ENCODE measurements around the gene CGB7. TPM values are rescaled to one million over a fixed set of nuclear protein-coding genes. Genes with fewer than 3 reads are reported as not detected.
A peak's percentile ranks its signal among the peaks of the same experiment; 100 is the strongest.

The CGB7 gene
- total and polyA plus RNA-seq, 9 of the 15 experiments (the other 6 are each of a cell fraction or from before 2014, with no cell fraction given): not detected

- no peak for TF ChIP-seq ATF1 (CRISPR knock-in tag; IDR thresholded peaks at IDR 0.05)
- peak; percentile 55; the same call in 1 of the 2 replicates for TF ChIP-seq ATF1 (tag; IDR thresholded peaks at IDR 0.05)
- no peak for TF ChIP-seq ZNF274 (IDR thresholded peaks at IDR 0.05; ENCODE audit: borderline replicate concordance, low read depth, low read length)
- TF ChIP-seq ZNF584 (CRISPR knock-in tag; IDR thresholded peaks at IDR 0.05; ENCODE audit: low read depth): no peak
- TF ChIP-seq, protein P1, sequence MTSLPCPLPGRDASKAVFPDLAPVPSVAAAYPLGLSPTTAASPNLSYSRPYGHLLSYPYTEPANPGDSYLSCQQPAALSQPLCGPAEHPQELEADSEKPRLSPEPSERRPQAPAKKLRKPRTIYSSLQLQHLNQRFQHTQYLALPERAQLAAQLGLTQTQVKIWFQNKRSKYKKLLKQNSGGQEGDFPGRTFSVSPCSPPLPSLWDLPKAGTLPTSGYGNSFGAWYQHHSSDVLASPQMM (CRISPR knock-in tag; IDR thresholded peaks at IDR 0.05): no peak
- TF ChIP-seq, protein P2, sequence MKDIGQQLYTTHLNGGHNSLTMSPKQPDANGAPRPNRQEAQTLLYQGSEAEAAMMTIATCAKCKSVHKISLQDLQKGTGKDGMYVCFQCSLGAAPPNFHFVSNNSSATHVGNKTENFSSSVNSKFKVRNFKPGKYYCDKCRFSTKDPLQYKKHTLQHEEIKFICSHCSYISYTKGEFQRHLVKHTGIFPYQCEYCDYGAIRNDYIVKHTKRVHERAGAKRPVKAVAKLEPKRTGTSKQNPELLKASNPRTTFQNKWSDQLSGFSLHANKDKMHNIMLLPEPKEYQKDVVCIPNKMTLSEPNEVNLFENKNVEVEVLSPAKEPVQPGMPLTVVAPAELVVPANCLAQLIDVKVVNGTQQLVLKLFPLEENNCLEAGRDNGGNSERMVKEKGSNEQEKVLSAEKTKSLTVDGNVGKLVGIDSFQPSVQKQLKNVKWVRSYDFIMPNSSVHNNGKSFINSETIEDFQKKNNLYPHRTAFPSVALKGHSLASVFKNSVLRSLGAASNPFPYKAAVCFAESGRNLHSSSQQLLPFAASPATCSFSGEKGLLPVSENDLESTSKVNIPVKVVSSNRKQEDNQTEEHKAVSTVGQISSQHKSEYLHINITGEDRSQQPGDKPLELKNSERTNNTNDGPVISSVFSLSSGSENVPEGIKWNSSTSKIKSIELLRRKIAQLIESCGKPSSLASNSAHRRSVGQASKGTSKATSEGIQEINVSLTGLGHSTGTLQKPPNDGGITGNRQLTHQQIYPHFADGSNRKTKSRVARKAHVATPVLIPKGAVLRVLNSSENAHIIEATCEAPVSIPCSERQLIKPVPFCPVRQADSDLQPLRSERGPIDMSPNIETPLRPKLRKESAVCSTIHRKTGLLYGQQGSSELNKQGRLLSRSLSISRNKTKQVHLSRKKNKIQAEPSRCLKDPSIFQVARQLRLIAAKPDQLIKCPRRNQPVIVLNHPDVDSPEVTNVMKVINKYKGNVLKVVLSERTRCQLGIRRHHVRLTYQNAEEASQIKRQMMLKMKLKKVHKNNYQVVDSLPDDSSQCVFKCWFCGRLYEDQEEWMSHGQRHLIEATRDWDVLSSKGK (CRISPR knock-in tag; IDR thresholded peaks at IDR 0.05): no peak
- TF ChIP-seq HDAC3 (IDR thresholded peaks at IDR 0.05; ENCODE audit: borderline replicate concordance, partially characterized antibody): no peak
- TF ChIP-seq HNRNPH1 (optimal IDR thresholded peaks at IDR 0.05; ENCODE audit: low read depth, low read length): no peak
- TF ChIP-seq SPI1 (IDR thresholded peaks at IDR 0.05; ENCODE audit: borderline replicate concordance, low read depth, low read length): no peak
- TF ChIP-seq, protein P3, sequence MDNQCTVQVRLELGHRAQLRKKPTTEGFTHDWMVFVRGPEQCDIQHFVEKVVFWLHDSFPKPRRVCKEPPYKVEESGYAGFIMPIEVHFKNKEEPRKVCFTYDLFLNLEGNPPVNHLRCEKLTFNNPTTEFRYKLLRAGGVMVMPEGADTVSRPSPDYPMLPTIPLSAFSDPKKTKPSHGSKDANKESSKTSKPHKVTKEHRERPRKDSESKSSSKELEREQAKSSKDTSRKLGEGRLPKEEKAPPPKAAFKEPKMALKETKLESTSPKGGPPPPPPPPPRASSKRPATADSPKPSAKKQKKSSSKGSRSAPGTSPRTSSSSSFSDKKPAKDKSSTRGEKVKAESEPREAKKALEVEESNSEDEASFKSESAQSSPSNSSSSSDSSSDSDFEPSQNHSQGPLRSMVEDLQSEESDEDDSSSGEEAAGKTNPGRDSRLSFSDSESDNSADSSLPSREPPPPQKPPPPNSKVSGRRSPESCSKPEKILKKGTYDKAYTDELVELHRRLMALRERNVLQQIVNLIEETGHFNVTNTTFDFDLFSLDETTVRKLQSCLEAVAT (IDR thresholded peaks at IDR 0.05): no peak
- TF ChIP-seq CBFA2T2 (conservative IDR thresholded peaks at IDR 0.05): no peak
- TF ChIP-seq STAT5B (CRISPR knock-in tag; IDR thresholded peaks at IDR 0.05): no peak
- TF ChIP-seq NCOA6 (IDR thresholded peaks at IDR 0.05): no peak
- TF ChIP-seq MCM3 (IDR thresholded peaks at IDR 0.05): no peak
- TF ChIP-seq, protein P4, sequence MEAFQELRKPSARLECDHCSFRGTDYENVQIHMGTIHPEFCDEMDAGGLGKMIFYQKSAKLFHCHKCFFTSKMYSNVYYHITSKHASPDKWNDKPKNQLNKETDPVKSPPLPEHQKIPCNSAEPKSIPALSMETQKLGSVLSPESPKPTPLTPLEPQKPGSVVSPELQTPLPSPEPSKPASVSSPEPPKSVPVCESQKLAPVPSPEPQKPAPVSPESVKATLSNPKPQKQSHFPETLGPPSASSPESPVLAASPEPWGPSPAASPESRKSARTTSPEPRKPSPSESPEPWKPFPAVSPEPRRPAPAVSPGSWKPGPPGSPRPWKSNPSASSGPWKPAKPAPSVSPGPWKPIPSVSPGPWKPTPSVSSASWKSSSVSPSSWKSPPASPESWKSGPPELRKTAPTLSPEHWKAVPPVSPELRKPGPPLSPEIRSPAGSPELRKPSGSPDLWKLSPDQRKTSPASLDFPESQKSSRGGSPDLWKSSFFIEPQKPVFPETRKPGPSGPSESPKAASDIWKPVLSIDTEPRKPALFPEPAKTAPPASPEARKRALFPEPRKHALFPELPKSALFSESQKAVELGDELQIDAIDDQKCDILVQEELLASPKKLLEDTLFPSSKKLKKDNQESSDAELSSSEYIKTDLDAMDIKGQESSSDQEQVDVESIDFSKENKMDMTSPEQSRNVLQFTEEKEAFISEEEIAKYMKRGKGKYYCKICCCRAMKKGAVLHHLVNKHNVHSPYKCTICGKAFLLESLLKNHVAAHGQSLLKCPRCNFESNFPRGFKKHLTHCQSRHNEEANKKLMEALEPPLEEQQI (IDR thresholded peaks at IDR 0.05): no peak
- TF ChIP-seq FOXK1 (CRISPR knock-in tag; IDR thresholded peaks at IDR 0.05; ENCODE audit: borderline replicate concordance): no peak
- TF ChIP-seq E2F3 (CRISPR knock-in tag; IDR thresholded peaks at IDR 0.05): no peak
- TF ChIP-seq HNRNPK (IDR thresholded peaks at IDR 0.05; ENCODE audit: low read depth, low read length, poor library complexity, severe bottlenecking): no peak
- TF ChIP-seq HDGF (IDR thresholded peaks at IDR 0.05): no peak
- no peak for TF ChIP-seq NBN (IDR thresholded peaks at IDR 0.05; ENCODE audit: low read depth)
These were observed 39.7 kb downstream of the CGB7 start (continued) for GRCh38 chr19:49017666-49018351.
